Endothelial cell of hepatic sinusoid (primary cell): ENCODE results near the gene TMEM38B.

ENCODE experiments used
- in situ Hi-C: cut with HindIII; loops from 2 replicates; pipeline ENCODE4 v1.10.0; 2017; ENCODE audit warnings: low sequenced_read_pairs

The TMEM38B gene, protein sequence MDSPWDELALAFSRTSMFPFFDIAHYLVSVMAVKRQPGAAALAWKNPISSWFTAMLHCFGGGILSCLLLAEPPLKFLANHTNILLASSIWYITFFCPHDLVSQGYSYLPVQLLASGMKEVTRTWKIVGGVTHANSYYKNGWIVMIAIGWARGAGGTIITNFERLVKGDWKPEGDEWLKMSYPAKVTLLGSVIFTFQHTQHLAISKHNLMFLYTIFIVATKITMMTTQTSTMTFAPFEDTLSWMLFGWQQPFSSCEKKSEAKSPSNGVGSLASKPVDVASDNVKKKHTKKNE

DNA sequence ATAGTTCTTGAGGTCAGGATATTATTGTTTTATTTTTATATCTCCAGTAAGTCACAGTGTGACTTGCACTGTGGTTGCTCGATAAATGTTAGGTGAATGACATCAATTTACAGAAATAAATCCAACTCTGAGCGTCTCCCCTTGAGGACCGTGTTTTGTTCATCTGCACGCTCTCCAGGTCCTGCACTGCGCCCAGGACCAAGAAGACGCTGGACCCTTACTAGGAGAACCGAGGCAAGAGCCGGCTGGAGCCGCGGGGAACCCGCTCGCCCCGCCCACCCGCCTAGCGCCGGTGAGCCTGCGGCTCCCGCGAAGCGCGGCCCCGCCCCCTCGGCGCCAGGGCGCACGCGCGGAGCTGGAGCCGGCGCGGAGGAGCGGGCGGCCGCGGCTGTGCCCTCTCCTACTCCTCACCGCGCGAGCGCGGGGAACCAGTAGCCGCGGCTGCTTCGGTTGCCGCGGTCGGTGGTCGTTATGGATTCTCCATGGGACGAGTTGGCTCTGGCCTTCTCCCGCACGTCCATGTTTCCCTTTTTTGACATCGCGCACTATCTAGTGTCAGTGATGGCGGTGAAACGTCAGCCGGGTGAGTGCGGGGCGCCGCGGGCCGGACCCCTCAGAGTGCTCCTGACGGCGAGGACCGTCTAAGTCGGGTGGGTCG is at the start of gene TMEM38B:
TMEM38B (plus strand) TSS at position 352 of the 658 bp plus-strand sequence; CDS start at position 472, 120 bp downstream.
- in situ Hi-C loops: no loop called here

- in situ Hi-C loops: no loop called here
Measured at GRCh38 chr9:105646879-105647594, 47.3 kb upstream of the TMEM38B start.

DNA sequence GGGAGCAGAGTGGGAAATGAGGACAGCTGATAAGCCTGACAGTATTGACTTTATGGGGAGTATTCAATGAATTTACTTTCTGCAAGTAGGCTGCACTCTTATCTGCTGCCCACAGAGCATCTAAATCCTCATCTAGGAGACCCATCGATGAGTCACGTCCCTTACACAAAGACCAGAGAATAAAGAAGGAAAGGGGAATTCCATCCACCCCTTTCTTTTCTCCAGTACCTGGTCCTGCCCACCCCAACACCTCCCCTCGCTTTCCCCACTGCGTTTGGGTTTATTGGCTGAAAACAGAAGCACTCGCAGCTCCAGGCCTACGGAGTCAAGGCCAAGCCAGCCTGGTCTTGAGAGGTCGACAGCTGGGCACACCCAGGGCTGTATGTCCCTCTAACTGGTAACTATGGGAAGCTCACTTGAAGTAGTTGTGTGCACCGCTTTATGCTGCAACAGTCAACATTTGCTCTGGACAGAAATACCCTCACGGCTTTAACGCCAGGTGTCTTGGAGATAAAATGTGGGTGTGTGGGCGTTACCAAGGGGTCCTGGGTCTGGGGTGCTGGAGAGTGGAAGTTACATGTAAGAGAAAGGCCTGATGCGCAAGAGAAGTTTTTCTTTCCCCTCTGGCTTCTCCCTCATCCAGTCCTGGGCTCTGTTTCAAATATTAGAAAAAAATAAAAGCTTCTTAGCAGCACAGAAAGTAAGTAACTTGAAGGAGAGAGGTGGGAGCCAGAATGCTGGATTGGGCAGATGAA is 46.6 kb upstream of the TMEM38B start:
- in situ Hi-C loops: no loop called here

GRCh38 chr9:105651806-105652205 is 42.5 kb upstream of the TMEM38B start:
- in situ Hi-C loops: no loop called here

- in situ Hi-C loops: loop anchor here (5.0 kb wide), 1 partner anchor 34 kb away; no protein-coding TSS in a partner anchor
Measured at GRCh38 chr9:105656131-105656921, 38.0 kb upstream of the TMEM38B start.

GRCh38 chr9:105658351-105658750 is 36.0 kb upstream of the TMEM38B start:
- in situ Hi-C loops: loop anchor here (5.0 kb wide), 1 partner anchor 36 kb away; no protein-coding TSS in a partner anchor

- in situ Hi-C loops: no loop called here
Measured at GRCh38 chr9:105661011-105661410, 33.3 kb upstream of the TMEM38B start.

DNA sequence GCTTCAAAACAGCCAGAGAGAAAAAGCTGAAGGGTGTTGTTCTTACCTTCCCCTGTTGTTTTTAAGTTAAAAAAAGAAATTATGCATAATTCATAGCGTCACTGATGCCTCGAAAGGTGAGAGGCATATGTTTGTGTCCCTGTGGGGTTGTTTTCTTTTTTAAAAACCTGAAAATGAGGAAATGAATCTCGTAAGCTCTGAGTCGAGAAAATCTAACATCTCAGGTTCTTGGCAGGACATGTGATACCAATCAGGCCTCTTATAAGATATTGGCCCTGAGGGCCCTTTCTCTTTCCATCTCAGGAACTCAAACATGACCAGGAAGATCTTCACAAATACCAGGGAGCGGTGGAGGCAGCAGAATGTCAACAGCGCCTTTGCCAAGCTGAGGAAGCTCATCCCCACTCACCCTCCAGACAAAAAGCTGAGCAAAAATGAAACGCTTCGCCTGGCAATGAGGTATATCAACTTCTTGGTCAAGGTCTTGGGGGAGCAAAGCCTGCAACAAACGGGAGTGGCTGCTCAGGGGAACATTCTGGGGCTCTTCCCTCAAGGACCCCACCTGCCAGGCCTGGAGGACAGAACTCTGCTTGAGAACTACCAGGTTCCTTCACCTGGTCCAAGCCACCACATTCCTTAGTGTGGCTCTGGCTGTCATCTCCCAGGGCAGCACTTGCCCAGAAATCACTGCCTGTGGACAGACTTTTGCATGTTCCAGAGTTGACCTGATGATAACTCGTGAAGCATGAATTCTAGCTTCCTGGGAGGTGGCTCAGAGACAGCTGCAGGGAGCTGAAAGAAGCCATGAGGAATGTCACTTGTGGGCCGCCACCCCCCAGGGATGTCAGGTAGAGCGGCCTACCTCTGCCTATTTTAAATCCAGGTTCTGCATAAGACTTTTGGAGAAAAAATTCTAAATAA is 31.9 kb upstream of the TMEM38B start, which contains the start of gene TAL2:
TAL2 (plus strand) TSS at position 274 of the 921 bp plus-strand sequence; CDS start at position 314, 40 bp downstream.
- in situ Hi-C loops: no loop called here

GRCh38 chr9:105663914-105664313 is 30.4 kb upstream of the TMEM38B start:
- in situ Hi-C loops: no loop called here

DNA sequence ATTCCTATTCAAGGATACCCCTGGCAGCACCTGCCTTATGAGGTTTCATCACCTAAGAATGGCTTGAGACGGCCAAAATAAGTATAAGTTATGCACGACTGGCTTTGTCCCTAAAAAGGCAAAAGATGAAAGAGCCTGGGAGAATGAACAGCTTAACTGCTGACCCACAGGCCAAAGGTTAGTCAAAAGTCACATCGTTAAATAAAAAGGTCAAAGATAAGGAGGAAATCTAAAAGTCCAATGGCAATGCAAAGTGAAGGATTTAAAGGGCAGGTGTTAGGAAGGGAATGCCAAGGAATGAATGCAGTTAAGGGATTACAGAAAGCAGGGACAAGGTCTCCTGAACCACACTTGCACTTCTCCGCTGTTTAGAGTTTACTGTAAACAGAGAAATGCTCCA is 26.5 kb upstream of the TMEM38B start:
- in situ Hi-C loops: loop anchor here (5.0 kb wide), 1 partner anchor 44 kb away; no protein-coding TSS in a partner anchor

GRCh38 chr9:105670315-105670714 is 24.0 kb upstream of the TMEM38B start:
- in situ Hi-C loops: no loop called here

DNA sequence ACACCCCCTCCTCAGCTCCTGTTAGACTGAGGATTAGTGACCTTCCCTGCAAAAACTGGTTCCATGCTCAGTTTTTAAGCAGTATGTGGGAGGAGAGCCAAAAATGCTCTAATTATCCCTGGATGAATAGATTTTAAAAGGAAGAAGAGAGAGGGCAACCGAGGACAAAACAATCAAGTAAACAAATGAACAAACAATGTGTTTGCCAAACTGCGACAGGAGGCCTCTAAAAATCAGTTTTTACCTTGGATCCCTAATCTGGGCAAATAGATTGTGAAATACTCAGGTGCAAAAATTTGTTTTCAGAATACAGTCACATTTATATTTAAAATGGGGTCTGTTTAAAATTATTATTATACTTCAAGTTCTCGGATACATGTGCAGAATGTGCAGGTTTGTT is 23.6 kb upstream of the TMEM38B start:
- in situ Hi-C loops: no loop called here

DNA sequence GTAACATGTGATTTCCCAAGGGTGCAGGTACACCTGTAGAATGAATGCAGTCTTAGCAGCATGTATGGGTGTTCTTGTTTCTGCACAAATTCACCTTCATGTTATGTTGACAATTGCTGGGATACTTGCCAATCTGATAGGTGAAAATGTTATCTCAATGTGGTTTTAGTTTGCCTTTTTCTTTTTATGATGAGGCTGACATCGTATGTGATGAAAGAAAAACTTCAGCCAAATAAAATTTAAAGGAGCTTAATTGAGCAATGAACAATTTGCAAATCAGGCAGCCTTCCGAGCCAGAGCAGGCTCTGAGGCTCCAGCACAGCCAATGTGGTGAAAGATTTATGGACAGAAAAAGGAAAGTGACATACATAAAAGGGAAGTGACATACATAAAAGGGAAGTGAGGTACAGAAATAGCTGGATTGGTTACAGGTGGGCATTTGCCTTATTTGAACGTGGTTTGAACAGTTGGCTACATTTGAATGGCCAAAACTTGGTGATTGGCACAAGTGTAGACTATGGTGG is 21.6 kb upstream of the TMEM38B start:
- in situ Hi-C loops: no loop called here

DNA sequence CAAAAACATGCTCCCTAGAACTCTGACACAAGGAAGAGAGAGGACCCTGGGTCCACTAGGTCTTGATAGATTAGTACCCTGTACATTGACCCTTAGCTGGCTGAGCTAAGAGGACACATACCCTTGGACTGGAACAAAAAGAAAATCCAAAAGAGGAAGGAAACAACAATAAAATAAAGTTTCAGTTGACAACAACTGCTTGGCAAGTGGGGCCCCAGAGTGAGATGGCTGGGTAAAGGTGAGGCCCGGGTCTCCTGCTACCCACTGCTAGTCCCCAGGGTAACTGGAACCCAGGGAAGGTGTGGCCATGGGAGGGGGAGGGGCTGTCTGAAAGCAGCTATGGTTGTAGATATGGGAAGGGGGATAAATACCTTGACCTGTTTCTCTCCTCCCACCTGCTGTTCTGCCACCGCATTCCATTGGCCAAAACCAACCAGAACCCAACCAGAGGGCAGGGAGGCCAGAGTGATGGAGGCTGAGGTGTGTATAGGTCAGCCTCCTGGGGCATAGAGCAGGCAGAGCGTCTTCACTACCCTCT is 20.4 kb upstream of the TMEM38B start:
- in situ Hi-C loops: no loop called here

- in situ Hi-C loops: no loop called here
Measured at GRCh38 chr9:105676351-105676923, 17.9 kb upstream of the TMEM38B start.

GRCh38 chr9:105678163-105678562 is 16.2 kb upstream of the TMEM38B start:
- in situ Hi-C loops: no loop called here

- in situ Hi-C loops: no loop called here
Measured at GRCh38 chr9:105678781-105679180, 15.6 kb upstream of the TMEM38B start.
